Esophagus (tissue), 2 donors: ENCODE data around the gene IL12RB1. TPM values are rescaled to one million over a fixed set of nuclear protein-coding genes. Genes with fewer than 3 reads are reported as not detected.
A peak's percentile ranks its signal among the peaks of the same experiment; 100 is the strongest.
"Not testable (repeated sequence)": the region's sequence is repeated elsewhere in the genome, so short reads cannot be mapped to it uniquely, and the experiment has no call there.

Experiments
- H3K27ac ChIP-seq, 2 donors: one replicate each; pipeline ENCODE4 v1.5.1; 2013; ENCODE audit warnings: low read depth in 2 of 2, mild to moderate bottlenecking in 2 of 2, inconsistent platforms in 1 of 2, low read length in 1 of 2, moderate library complexity in 1 of 2
- H3K27me3 ChIP-seq, 2 donors: one replicate each; pipeline ENCODE4 v1.6.1; 2013; ENCODE audit warnings: low read length in 2 of 2, control low read depth in 1 of 2, mild to moderate bottlenecking in 1 of 2; ENCODE audit not compliant: insufficient read depth in 2 of 2, control insufficient read depth in 1 of 2
- H3K36me3 ChIP-seq, 2 donors: one replicate each; pipeline ENCODE4 v1.6.1; 2013; ENCODE audit warnings: low read length in 1 of 2; ENCODE audit not compliant: control insufficient read depth in 2 of 2, insufficient read depth in 2 of 2
- H3K4me1 ChIP-seq, 2 donors: one replicate each; pipeline ENCODE4 v1.6.1; 2013; ENCODE audit warnings: low read length in 1 of 2; ENCODE audit not compliant: control insufficient read depth in 2 of 2, insufficient read depth in 2 of 2
- H3K4me3 ChIP-seq, 2 donors: one replicate each; pipeline ENCODE4 v1.5.1; 2013; ENCODE audit warnings: low read length in 2 of 2, mild to moderate bottlenecking in 2 of 2, low read depth in 1 of 2, moderate library complexity in 1 of 2
- H3K9me3 ChIP-seq, 2 donors: one replicate each; pipeline ENCODE4 v1.6.1; 2013; ENCODE audit warnings: mild to moderate bottlenecking in 2 of 2, low read depth in 1 of 2, low read length in 1 of 2, moderate library complexity in 1 of 2; ENCODE audit not compliant: control insufficient read depth in 2 of 2, insufficient read depth in 1 of 2
- WGBS, 2 donors: extraction: QIAGEN DNeasy Blood & Tissue Kit; methylation state at CpG; one replicate each; pipeline ENCODE4 v1.1.7; 2013; 5-methylcytosine and 5-hydroxymethylcytosine counted together
- polyA plus RNA-seq, 2 donors: library from polyadenylated mRNA; stranded (reverse); fragments of 200-250 nt; gene quantifications; one replicate each; pipeline ENCODE4 v1.2.3, GENCODE V29; 2013
- donor health status: healthy with polysubstance abuse.
- donor health status: Bipolar disorder and iron deficiency.

Gene IL12RB1
- polyA plus RNA-seq, 2 donors = 0.40 to 0.51 TPM

- H3K9me3 ChIP-seq = no peaks in the 10 kb centered on the region
- no peaks in the 10 kb centered on the region for H3K36me3 ChIP-seq
- peaks cover 3 to 5% of the 10 kb centered on the region in 2 donors for H3K4me1 ChIP-seq
- H3K27me3 ChIP-seq = no peaks in the 10 kb centered on the region
- H3K4me3 ChIP-seq = no peak overlapping the region
- 91 to 95% methylated on average over 3 of the region's 3 CpGs for WGBS, 2 donors
- no peak overlapping the region for H3K27ac ChIP-seq
These were observed 43.1 kb downstream of the IL12RB1 start for GRCh38 chr19:18043676-18044075.

- no peaks in the 10 kb centered on the region for H3K36me3 ChIP-seq
- no peak overlapping the region for H3K27ac ChIP-seq
- H3K27me3 ChIP-seq = no peaks in the 10 kb centered on the region
- 93 to 96% methylated on average over 2 of the region's 2 CpGs for WGBS, 2 donors
- no peaks in the 10 kb centered on the region for H3K9me3 ChIP-seq
- no peak overlapping the region for H3K4me3 ChIP-seq
- H3K4me1 ChIP-seq = peaks cover 3 to 5% of the 10 kb centered on the region in 2 donors
These were observed 45.7 kb downstream of the IL12RB1 start for GRCh38 chr19:18041054-18041453.

- H3K9me3 ChIP-seq, H3K27ac ChIP-seq, H3K27me3 ChIP-seq, H3K36me3 ChIP-seq, H3K4me3 ChIP-seq: not testable (repeated sequence)
- WGBS, 2 donors = 75 to 90% methylated on average over 2 of the region's 2 CpGs
- peaks cover 0 to 14% of the 10 kb centered on the region in 2 donors for H3K4me1 ChIP-seq
These were observed 54.6 kb downstream of the IL12RB1 start for GRCh38 chr19:18032102-18032501.

DNA sequence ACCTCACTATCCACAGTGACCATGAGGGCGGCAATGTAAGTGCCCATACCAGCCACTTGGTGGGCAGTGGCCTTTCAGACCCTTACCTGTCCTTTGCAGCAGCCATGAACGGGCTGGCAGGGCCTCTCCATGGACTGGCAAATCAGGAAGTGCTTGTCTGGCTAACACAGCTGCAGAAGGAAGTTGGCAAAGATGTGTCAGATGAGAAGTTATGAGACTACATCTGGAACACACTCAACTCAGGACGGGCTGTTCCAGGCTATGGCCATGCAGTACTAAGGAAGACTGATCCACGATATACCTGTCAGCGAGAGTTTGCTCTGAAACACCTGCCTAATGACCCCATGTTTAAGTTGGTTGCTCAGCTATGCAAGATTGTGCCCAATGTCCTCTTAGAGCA lies 55.3 kb downstream of the IL12RB1 start:
- not testable (repeated sequence) for H3K9me3 ChIP-seq, H3K27me3 ChIP-seq, H3K36me3 ChIP-seq, H3K4me3 ChIP-seq
- WGBS, 2 donors = 58% methylated on average over 5 of the region's 5 CpGs
- Histone ChIP-seq H3K27ac (peak overlapping the region; percentile 49 to 59), H3K4me1 (peaks cover 0 to 14% of the 10 kb centered on the region in 2 donors)

- H3K36me3 ChIP-seq = no peaks in the 10 kb centered on the region
- H3K4me3 ChIP-seq = no peak overlapping the region
- H3K4me1 ChIP-seq = peaks cover 0 to 14% of the 10 kb centered on the region in 2 donors
- H3K27me3 ChIP-seq = no peaks in the 10 kb centered on the region
- H3K9me3 ChIP-seq = no peaks in the 10 kb centered on the region
- WGBS, 2 donors = 35 to 44% methylated on average over 8 of the region's 8 CpGs
- H3K27ac ChIP-seq = peak overlapping the region; percentile 11 to 63
These were observed 57.0 kb downstream of the IL12RB1 start for GRCh38 chr19:18029617-18030338.

- no peaks in the 10 kb centered on the region for H3K27me3 ChIP-seq
- no peak overlapping the region for H3K27ac ChIP-seq
- peaks cover 0 to 27% of the 10 kb centered on the region in 2 donors for H3K4me1 ChIP-seq
- no peak overlapping the region for H3K4me3 ChIP-seq
- 92 to 93% methylated on average over 4 of the region's 4 CpGs for WGBS, 2 donors
- no peaks in the 10 kb centered on the region for H3K9me3 ChIP-seq
- H3K36me3 ChIP-seq = no peaks in the 10 kb centered on the region
These were observed 59.6 kb downstream of the IL12RB1 start for GRCh38 chr19:18027151-18027550.

DNA sequence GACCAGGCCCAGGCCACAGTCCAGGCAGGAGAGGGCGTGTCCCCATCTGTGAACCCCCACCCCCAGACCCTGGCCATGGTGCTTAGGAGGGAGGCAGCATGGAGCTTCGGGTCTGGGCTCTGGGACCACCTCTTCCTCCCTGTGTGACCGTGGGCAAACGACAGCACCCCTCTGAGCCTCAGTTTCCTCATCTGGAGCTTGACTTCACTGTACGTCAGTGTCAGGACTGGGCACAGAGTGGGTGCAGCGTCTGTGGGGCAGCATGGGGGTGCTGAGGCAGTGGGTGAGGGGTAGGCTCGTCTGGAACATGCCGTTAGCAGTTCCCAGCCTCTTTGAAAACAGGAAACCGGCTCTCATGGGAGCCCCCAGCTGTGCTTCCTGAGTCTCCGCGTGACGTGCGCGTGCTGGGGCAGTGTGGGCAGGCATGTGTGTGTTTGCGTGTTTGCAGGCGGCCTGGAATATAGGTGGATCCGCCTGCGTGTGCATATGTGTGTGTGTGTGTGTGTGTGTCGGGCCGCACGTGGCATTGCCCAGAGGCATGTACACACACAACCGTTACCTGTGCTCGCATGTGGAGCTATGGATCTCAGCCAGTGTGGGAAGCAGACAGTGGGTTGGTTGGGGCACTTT lies 63.0 kb downstream of the IL12RB1 start:
- Histone ChIP-seq H3K4me3 (no peak overlapping the region), H3K27ac (peak overlapping the region; percentile 74 to 78), H3K9me3 (no peaks in the 10 kb centered on the region), H3K27me3 (no peaks in the 10 kb centered on the region), H3K36me3 (no peaks in the 10 kb centered on the region), H3K4me1 (peaks cover 10 to 28% of the 10 kb centered on the region in 2 donors)
- WGBS, 2 donors = 39 to 51% methylated on average over 23 of the region's 23 CpGs

- WGBS, 2 donors = 27 to 29% methylated on average over 21 of the region's 21 CpGs
- Histone ChIP-seq H3K36me3 (no peaks in the 10 kb centered on the region), H3K4me3 (no peak overlapping the region), H3K4me1 (peaks cover 10 to 32% of the 10 kb centered on the region in 2 donors), H3K27ac (peak overlapping the region; percentile 68 to 79), H3K27me3 (no peaks in the 10 kb centered on the region), H3K9me3 (no peaks in the 10 kb centered on the region)
These were observed 65.5 kb downstream of the IL12RB1 start for GRCh38 chr19:18021121-18021755.

GRCh38 chr19:18020212-18021085 lies 66.3 kb downstream of the IL12RB1 start:
- H3K4me1 ChIP-seq = peaks cover 10 to 32% of the 10 kb centered on the region in 2 donors
- no peak overlapping the region for H3K4me3 ChIP-seq
- H3K36me3 ChIP-seq = no peaks in the 10 kb centered on the region
- peak overlapping the region; percentile 68 to 79 for H3K27ac ChIP-seq
- H3K9me3 ChIP-seq = no peaks in the 10 kb centered on the region
- WGBS, 2 donors = 34 to 47% methylated on average over 13 to 16 of the region's 16 CpGs
- H3K27me3 ChIP-seq = no peaks in the 10 kb centered on the region
